GM12891 (cell line): ENCODE data around the gene AP1AR.
A peak's percentile ranks its signal among the peaks of the same experiment; 100 is the strongest.

Source experiments
- DNase-seq: peaks from one replicate; pipeline ENCODE4 v3.0.0; 2011; ENCODE audit warnings: low spot score; ENCODE audit not compliant: insufficient read length
- FAIRE-seq: peaks from 2 replicates; lab custom pipeline; 2011; peaks lifted over from hg19 to GRCh38; lab: Jason Lieb, UNC
- PAX5 ChIP-seq: IDR thresholded peaks from 2 replicates; pipeline ENCODE4 v1.6.1; 2011; ENCODE audit warnings: low read length, moderate library complexity, mild to moderate bottlenecking; ENCODE audit not compliant: insufficient read depth, severe bottlenecking
- POLR2A ChIP-seq: IDR thresholded peaks from 2 replicates; pipeline ENCODE4 v1.6.1; 2011; ENCODE audit warnings: low read depth, low read length, control low read depth
- POLR2AphosphoS5 ChIP-seq: IDR thresholded peaks from 2 replicates; pipeline ENCODE4 v1.6.1; 2011; ENCODE audit warnings: low read depth, low read length, control low read depth
- POU2F2 ChIP-seq: IDR thresholded peaks from 2 replicates; pipeline ENCODE4 v1.6.1; 2011; ENCODE audit warnings: low read depth, mild to moderate bottlenecking, control low read depth, low read length, moderate library complexity
- SPI1 ChIP-seq: IDR thresholded peaks from 2 replicates; pipeline ENCODE4 v1.6.1; 2011; ENCODE audit warnings: low read depth, low read length, control low read depth
- TAF1 ChIP-seq: IDR thresholded peaks from 2 replicates; pipeline ENCODE4 v1.6.1; 2011; ENCODE audit warnings: low read depth, low read length, control low read depth

The AP1AR gene

DNA sequence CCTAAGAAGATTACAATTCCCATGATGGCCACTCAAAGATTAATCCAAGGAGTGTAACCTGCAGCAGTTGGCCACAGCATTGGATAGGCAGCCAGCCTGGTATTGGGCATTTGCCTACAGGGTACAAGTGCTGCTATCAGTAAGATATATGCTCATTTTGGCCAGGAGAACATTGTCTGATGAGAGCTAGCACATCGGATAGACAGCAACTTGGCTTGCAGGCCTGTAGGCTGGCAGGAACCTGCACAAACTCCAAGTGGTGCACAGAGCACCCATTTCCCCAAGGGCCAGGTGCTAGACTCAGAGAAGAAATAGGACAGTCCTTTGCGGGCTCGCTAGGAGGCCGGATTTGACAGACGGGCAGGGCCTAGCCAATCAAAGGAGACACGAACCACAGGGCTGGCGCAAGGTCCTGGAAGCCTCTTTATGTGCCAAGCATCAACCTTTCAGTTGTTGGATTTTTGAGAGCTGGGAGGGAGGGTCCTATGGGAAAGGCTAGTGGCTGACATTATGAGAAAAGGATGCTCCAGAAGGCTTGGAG is 11.7 kb upstream of the AP1AR start:
- no peak for TF ChIP-seq SPI1
- FAIRE-seq (no peak), DNase-seq (no peak)

DNA sequence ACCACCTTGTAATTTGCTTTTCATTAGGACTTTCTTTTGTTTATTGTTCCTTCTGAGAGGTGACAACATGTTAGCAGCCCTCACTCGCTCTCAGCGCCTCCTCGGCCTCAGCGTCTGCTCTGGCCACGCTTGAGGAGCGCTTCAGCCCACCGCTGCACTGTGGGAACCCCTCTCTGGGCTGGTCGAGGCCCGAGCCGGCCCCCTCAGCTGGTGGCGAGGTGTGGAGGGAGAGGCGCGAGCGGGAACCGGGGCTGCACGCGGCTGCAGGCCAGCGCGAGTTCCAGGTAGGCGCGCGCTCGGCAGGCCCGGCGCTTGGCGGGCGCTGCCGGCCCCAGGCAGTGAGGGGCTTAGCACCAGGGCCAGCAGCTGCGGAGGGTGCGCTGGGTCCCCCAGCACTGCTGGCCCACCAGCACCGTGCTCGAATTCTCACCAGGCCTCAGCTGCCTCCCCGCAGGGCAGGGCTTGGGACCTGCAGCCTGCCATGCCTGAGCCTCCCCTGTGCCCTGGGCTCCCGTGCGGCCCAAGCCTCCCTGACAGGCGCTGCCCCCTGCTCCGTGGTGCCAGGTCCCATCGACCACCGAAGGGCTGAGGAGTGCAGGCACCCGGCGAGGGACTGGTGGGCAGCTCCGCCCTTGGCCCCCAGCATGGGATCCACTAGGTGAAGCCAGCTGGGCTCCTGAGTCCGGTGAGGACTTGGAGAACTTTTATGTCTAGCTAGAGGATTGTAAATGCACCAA is 9.2 kb upstream of the AP1AR start:
- DNase-seq (no peak), FAIRE-seq (no peak)
- no peak for TF ChIP-seq SPI1
- no peak for TF ChIP-seq PAX5
- TF ChIP-seq POU2F2 = no peak

- TF ChIP-seq POLR2A (no peak), POU2F2 (no peak), SPI1 (no peak), POLR2AphosphoS5 (no peak), PAX5 (no peak), TAF1 (no peak)
- no peak for FAIRE-seq
- no peak for DNase-seq
Measured at GRCh38 chr4:112225157-112225556, 6.4 kb upstream of the AP1AR start.

GRCh38 chr4:112230879-112231778 is 458 bp upstream of the AP1AR start:
- DNase-seq (peak; percentile 84), FAIRE-seq (peak; percentile 97)
- no peak for TF ChIP-seq POU2F2
- peak; percentile 43; the same call in 1 of the 2 replicates for TF ChIP-seq SPI1
- no peak; the same call in 1 of the 2 replicates for TF ChIP-seq POLR2A
- no peak for TF ChIP-seq PAX5

DNA sequence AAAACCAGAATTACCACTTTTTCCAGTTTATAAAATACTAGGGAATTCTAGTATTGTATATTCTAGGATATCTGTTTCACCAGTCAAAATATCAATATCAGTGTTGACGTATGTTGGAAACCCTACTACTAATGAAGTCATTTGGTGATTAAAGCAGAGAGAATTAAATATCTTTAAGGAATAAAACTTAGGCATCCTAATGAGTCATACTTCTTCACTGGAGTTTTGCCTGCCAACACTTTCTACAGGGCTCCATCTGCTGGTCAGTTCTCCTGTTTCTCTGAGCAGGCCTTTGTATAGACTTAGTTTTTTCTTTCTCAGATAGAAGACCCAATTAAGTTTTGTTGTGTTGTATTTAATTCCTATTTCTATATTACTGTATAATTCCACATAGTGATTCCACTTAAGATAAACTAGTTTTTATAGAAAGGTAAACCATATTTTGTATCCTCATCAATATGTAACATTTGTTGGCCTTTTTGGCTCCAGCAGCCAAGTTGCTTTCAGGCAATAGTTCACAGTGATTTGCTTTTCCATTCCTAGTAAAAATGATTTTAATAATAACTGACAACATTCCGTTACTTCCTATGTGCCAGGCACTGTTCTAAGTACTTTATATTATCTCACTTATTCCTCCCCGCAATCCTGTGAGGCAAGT is 3.5 kb downstream of the AP1AR start:
- no peak for TF ChIP-seq PAX5
- no peak for TF ChIP-seq TAF1
- TF ChIP-seq POU2F2 = no peak
- TF ChIP-seq POLR2A = no peak
- no peak for TF ChIP-seq POLR2AphosphoS5
- TF ChIP-seq SPI1 = no peak
- FAIRE-seq = peak; percentile 20
- DNase-seq = no peak

- TF ChIP-seq POLR2AphosphoS5 (no peak), TAF1 (no peak), POLR2A (no peak), POU2F2 (no peak), SPI1 (no peak), PAX5 (no peak)
- no peak for DNase-seq
- FAIRE-seq = no peak
Measured at GRCh38 chr4:112236040-112236439, 4.5 kb downstream of the AP1AR start.

DNA sequence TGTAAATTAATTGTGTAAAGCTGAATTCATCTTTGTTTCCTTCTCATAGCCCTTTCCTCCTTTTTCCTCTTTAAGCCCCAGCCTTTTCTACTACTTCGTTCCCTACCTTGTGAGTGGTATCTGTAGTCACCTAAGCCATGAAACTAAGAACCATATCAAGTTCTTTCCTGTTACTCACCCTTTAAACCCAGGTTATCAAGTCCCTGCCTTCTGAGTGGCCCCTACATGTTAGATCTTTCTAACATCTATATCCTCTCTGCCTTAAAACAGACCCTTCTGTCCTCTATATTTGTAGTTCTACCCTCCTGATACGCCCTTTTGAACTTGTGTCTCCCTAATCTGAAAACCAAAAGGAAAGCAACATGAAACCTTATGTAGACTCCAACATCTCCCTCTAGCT is 7.2 kb downstream of the AP1AR start:
- DNase-seq (no peak), FAIRE-seq (peak; percentile 28)
- no peak for TF ChIP-seq POLR2AphosphoS5

DNA sequence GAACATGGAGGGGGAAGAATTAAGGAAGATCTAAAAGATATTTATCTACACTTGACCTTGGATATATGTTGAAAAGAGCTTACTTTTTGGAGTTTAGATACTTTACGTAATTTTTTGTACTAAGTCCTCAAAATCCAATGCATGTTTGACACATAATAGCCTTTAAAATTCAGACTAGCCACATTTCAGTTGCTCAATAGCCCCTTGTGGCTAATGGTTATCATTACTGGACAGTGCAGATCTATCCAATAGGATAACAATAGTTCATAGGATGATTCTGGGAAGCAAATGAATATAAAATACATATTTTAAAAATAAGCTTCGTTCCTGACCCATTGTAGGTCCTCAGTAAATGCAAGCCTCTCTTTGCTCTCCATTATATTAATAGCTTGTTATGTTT is 13.8 kb downstream of the AP1AR start:
- no peak for TF ChIP-seq POLR2AphosphoS5
- TF ChIP-seq PAX5 = no peak
- TF ChIP-seq POU2F2 = no peak
- no peak for TF ChIP-seq SPI1
- DNase-seq (no peak), FAIRE-seq (no peak)

- DNase-seq = no peak
- no peak for FAIRE-seq
Measured at GRCh38 chr4:112247021-112247420, 15.4 kb downstream of the AP1AR start.

More at GRCh38 chr4:112247021-112247420, 15.4 kb downstream of the AP1AR start:
- no peak for TF ChIP-seq PAX5
- TF ChIP-seq POLR2A = no peak
- TF ChIP-seq POU2F2 = no peak
- no peak for TF ChIP-seq SPI1
- no peak for TF ChIP-seq POLR2AphosphoS5
- TF ChIP-seq TAF1 = no peak
